ENCODE measurements around the gene RGS3. TPM values are rescaled to one million over a fixed set of nuclear protein-coding genes. Genes with fewer than 3 reads are reported as not detected.
A peak's percentile ranks its signal among the peaks of the same experiment; 100 is the strongest.
"Not testable (repeated sequence)": the region's sequence is repeated elsewhere in the genome, so short reads cannot be mapped to it uniquely, and the experiment has no call there.

The RGS3 gene
- total RNA-seq, 2 donors from 2014 or later = 112 to 184 TPM

- peak overlapping the region; percentile 74 to 86 for H3K27ac ChIP-seq
- no peaks in the 10 kb centered on the region for H3K9me3 ChIP-seq
- peaks cover 11% of the 10 kb centered on the region for H3K36me3 ChIP-seq
- peaks cover 0 to 61% of the 10 kb centered on the region in 2 donors for H3K4me1 ChIP-seq
- no peaks in the 10 kb centered on the region for H3K27me3 ChIP-seq
- no peak for DNase-seq (ENCODE audit: low spot score)
- TF ChIP-seq CTCF (IDR thresholded peaks at IDR 0.05) = no peak
- no peak overlapping the region for H3K4me3 ChIP-seq
These were observed 20.2 kb downstream of the RGS3 start for GRCh38 chr9:113483676-113484257.

GRCh38 chr9:113484258-113484730 lies 20.8 kb downstream of the RGS3 start:
- DNase-seq (ENCODE audit: low spot score) = peak; percentile 74
- Histone ChIP-seq H3K27me3 (no peaks in the 10 kb centered on the region), H3K36me3 (peaks cover 11% of the 10 kb centered on the region), H3K4me3 (no peak overlapping the region), H3K27ac (peak overlapping the region; percentile 74 to 86), H3K9me3 (no peaks in the 10 kb centered on the region), H3K4me1 (peaks cover 0 to 61% of the 10 kb centered on the region in 2 donors)
- no peak for TF ChIP-seq CTCF (IDR thresholded peaks at IDR 0.05)

DNA sequence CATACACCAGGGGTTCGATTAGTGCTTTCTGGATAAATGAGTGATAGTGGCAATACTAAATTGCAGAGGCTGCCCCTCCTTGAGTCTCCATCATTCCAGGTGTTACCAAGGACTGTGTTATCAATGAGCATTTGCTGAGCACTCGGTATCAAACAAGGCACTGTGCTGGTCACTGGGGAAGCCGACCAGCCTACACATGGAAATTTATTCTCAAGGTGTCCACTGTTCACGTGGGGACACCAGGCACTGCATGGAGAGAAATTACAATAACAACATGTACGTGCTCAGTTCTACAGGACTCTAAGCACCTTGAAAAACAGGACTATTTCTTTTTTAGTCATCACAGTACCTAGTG lies 22.2 kb downstream of the RGS3 start:
- Histone ChIP-seq H3K4me1 (peaks cover 0 to 59% of the 10 kb centered on the region in 2 donors), H3K27ac (peak overlapping the region; percentile 74 to 86), H3K9me3 (no peaks in the 10 kb centered on the region), H3K36me3 (peaks cover 11% of the 10 kb centered on the region), H3K27me3 (no peaks in the 10 kb centered on the region), H3K4me3 (no peak overlapping the region)
- TF ChIP-seq CTCF (IDR thresholded peaks at IDR 0.05) = no peak
- no peak for DNase-seq (ENCODE audit: low spot score)

- Histone ChIP-seq H3K4me3 (no peak overlapping the region), H3K4me1 (peaks cover 0 to 54% of the 10 kb centered on the region in 2 donors), H3K9me3 (no peaks in the 10 kb centered on the region), H3K27ac (peak overlapping the region; percentile 74 to 86), H3K36me3 (peaks cover 11% of the 10 kb centered on the region), H3K27me3 (no peaks in the 10 kb centered on the region)
- no peak for DNase-seq (ENCODE audit: low spot score)
- no peak for TF ChIP-seq CTCF (IDR thresholded peaks at IDR 0.05)
These were observed 22.8 kb downstream of the RGS3 start for GRCh38 chr9:113486327-113486726.

DNA sequence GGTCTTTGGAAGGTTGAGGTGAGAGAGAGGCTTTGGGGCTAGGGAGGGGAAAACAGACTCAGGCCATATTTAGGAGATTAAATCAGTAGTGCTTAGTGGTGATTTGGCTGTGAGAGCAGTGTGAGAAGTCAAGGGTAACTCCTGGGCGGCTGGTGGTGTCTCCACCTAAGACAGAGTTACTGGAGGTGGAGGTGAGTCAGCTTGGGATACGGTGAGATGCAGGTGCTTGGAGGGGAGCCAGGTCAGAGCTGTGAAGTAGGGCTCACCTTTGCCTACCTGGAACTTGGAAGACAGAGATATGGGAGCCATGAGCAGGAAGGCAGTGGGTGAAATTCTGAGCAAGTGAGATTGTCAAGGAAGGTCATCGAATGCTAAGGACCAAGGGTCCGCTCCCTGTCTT lies 24.5 kb downstream of the RGS3 start:
- Histone ChIP-seq H3K27me3 (no peaks in the 10 kb centered on the region), H3K4me3 (no peak overlapping the region), H3K36me3 (peaks cover 11% of the 10 kb centered on the region), H3K27ac (peak overlapping the region; percentile 84 to 93), H3K9me3 (no peaks in the 10 kb centered on the region), H3K4me1 (peaks cover 0 to 56% of the 10 kb centered on the region in 2 donors)
- no peak for TF ChIP-seq CTCF (IDR thresholded peaks at IDR 0.05)
- DNase-seq (ENCODE audit: low spot score) = no peak

- H3K9me3 ChIP-seq = no peaks in the 10 kb centered on the region
- TF ChIP-seq CTCF (IDR thresholded peaks at IDR 0.05) = no peak
- peaks cover 0 to 56% of the 10 kb centered on the region in 2 donors for H3K4me1 ChIP-seq
- no peak overlapping the region for H3K4me3 ChIP-seq
- peak overlapping the region; percentile 84 to 93 for H3K27ac ChIP-seq
- H3K36me3 ChIP-seq = peaks cover 11% of the 10 kb centered on the region
- no peak for DNase-seq (ENCODE audit: low spot score)
- no peaks in the 10 kb centered on the region for H3K27me3 ChIP-seq
These were observed 25.0 kb downstream of the RGS3 start for GRCh38 chr9:113488490-113488889.

GRCh38 chr9:113491147-113491546 lies 27.6 kb downstream of the RGS3 start:
- not testable (repeated sequence) for H3K36me3 ChIP-seq; H3K4me3 ChIP-seq; H3K9me3 ChIP-seq; DNase-seq (ENCODE audit: low spot score); H3K27me3 ChIP-seq
- Histone ChIP-seq H3K4me1 (peaks cover 0 to 32% of the 10 kb centered on the region in 2 donors), H3K27ac (peak overlapping the region; percentile 73 to 84)
